IMR-90 (cell line): Measurements from ENCODE around the gene AP3S1. TPM values are rescaled to one million over a fixed set of nuclear protein-coding genes. Genes with fewer than 3 reads are reported as not detected.

Experiments used
- ATAC-seq: fragments of 200-7000 bp; cut with Tn5 transposase; 2 replicates; pipeline ENCODE4 v1.9.1; 2020; ENCODE audit warnings: low read depth, mild to moderate bottlenecking, moderate library complexity
- BruUV-seq: library from RNA; stranded (reverse); fragments of 400-500 nt; replicated peaks from 2 replicates; lab custom pipeline; 2021; lab: Mats Ljungman, UMichigan
- CTCF ChIA-PET: fragments of 300-600 bp; formaldehyde crosslinking; extraction: SDS; loops from one replicate; lab custom pipeline; 2021; ENCODE audit warnings: antibody characterized with exemption; lab: Yijun Ruan, JAX
- POLR2A ChIA-PET: fragments of 300-600 bp; sonication (Branson Sonifier 250); formaldehyde crosslinking; loops from one replicate; lab custom pipeline; 2022; ENCODE audit warnings: antibody characterized with exemption; ENCODE audit not compliant: unreplicated experiment; lab: Charles Lee
- DNase-seq: peaks from one replicate; pipeline ENCODE4 v3.0.0; 2013
- H2AFZ ChIP-seq: replicated peaks from 2 replicates; pipeline ENCODE3; 2013; ENCODE audit warnings: low read length, mild to moderate bottlenecking; ENCODE audit not compliant: poor library complexity
- H2AK5ac ChIP-seq: 2 replicates; pipeline ENCODE4 v1.6.1; 2013; ENCODE audit warnings: low read depth, low read length, inconsistent platforms
- H2AK9ac ChIP-seq: replicated peaks from 2 replicates; pipeline ENCODE3; 2013; ENCODE audit warnings: mild to moderate bottlenecking, low read depth, low read length, moderate library complexity; ENCODE audit not compliant: poor library complexity
- H2BK120ac ChIP-seq: 2 replicates; pipeline ENCODE4 v1.6.1; 2013; ENCODE audit warnings: low read depth, low read length, inconsistent platforms
- H2BK15ac ChIP-seq: 3 replicates; pipeline ENCODE4 v1.6.1; 2013; ENCODE audit warnings: low read depth, low read length, inconsistent platforms
- H2BK20ac ChIP-seq: 2 replicates; pipeline ENCODE4 v1.6.1; 2013; ENCODE audit warnings: low read depth, mild to moderate bottlenecking, inconsistent platforms, low read length, moderate library complexity
- H2BK5ac ChIP-seq: 2 replicates; pipeline ENCODE4 v1.6.1; 2013; ENCODE audit warnings: mild to moderate bottlenecking, low read depth, low read length, inconsistent platforms; ENCODE audit not compliant: poor library complexity, severe bottlenecking
- H3K14ac ChIP-seq: replicated peaks from 2 replicates; pipeline ENCODE4 v1.6.1; 2013; ENCODE audit warnings: low read depth, low read length, inconsistent platforms
- H3K18ac ChIP-seq: 2 replicates; pipeline ENCODE4 v1.6.1; 2013; ENCODE audit warnings: low read depth, low read length, control low read depth
- H3K23ac ChIP-seq: 2 replicates; pipeline ENCODE4 v1.6.1; 2013; ENCODE audit warnings: low read depth, low read length, inconsistent platforms
- H3K27ac ChIP-seq: 2 replicates; pipeline ENCODE4 v1.5.1; 2013; ENCODE audit warnings: mild to moderate bottlenecking, control low read depth, low read length; ENCODE audit not compliant: insufficient read depth
- H3K27me3 ChIP-seq: 2 replicates; pipeline ENCODE4 v1.6.1; 2013; ENCODE audit warnings: low read length; ENCODE audit not compliant: control insufficient read depth, insufficient read depth
- H3K36me3 ChIP-seq: 2 replicates; pipeline ENCODE4 v1.6.1; 2013; ENCODE audit warnings: low read length, mixed read lengths; ENCODE audit not compliant: control insufficient read depth, insufficient read depth
- H3K4ac ChIP-seq: 2 replicates; pipeline ENCODE4 v1.6.1; 2013; ENCODE audit warnings: low read depth, low read length, inconsistent platforms
- H3K4me1 ChIP-seq: 2 replicates; pipeline ENCODE4 v1.6.1; 2013; ENCODE audit warnings: low read length, mixed read lengths; ENCODE audit not compliant: control insufficient read depth, insufficient read depth
- H3K4me2 ChIP-seq: 2 replicates; pipeline ENCODE4 v1.6.1; 2013; ENCODE audit warnings: low read depth, mild to moderate bottlenecking, control low read depth, low read length, moderate library complexity
- H3K4me3 ChIP-seq: 2 replicates; pipeline ENCODE4 v1.5.1; 2013; ENCODE audit warnings: low read depth, mild to moderate bottlenecking, control low read depth, low read length, moderate library complexity; ENCODE audit not compliant: insufficient read depth
- H3K56ac ChIP-seq: 2 replicates; pipeline ENCODE4 v1.6.1; 2013; ENCODE audit warnings: low read length, inconsistent platforms; ENCODE audit not compliant: insufficient read depth; ENCODE audit errors: extremely low read depth
- H3K79me1 ChIP-seq, 2 experiments: 2 replicates each; pipeline ENCODE4 v1.6.1; 2013; ENCODE audit warnings: low read length in 2 of 2, inconsistent platforms in 1 of 2, low read depth in 1 of 2
- H3K9ac ChIP-seq: 2 replicates; pipeline ENCODE4 v1.6.1; 2013; ENCODE audit warnings: low read depth, low read length, control low read depth
- H3K9me1 ChIP-seq: 2 replicates; pipeline ENCODE4 v1.6.1; 2013; ENCODE audit warnings: low read length, inconsistent platforms; ENCODE audit not compliant: insufficient read depth
- H3K9me3 ChIP-seq: 2 replicates; pipeline ENCODE4 v1.6.1; 2013; ENCODE audit warnings: low read length; ENCODE audit not compliant: control insufficient read depth, insufficient read depth
- H4K20me1 ChIP-seq: 2 replicates; pipeline ENCODE4 v1.6.1; 2013; ENCODE audit warnings: low read length, inconsistent platforms; ENCODE audit not compliant: insufficient read depth
- H4K5ac ChIP-seq: 2 replicates; pipeline ENCODE4 v1.6.1; 2013; ENCODE audit warnings: mild to moderate bottlenecking, low read depth, low read length, control low read depth
- H4K8ac ChIP-seq, 2 experiments: 2 replicates each; pipeline ENCODE4 v1.6.1; 2013; ENCODE audit warnings: low read depth in 2 of 2, low read length in 2 of 2, control low read depth in 1 of 2, inconsistent platforms in 1 of 2
- H4K91ac ChIP-seq: 2 replicates; pipeline ENCODE4 v1.6.1; 2013; ENCODE audit warnings: low read depth, low read length, inconsistent platforms; ENCODE audit not compliant: insufficient read depth
- MAFK ChIP-seq: IDR thresholded peaks from 2 replicates; pipeline ENCODE4 v1.6.1; 2012; ENCODE audit warnings: low read depth, low read length, improper control_type of control experiment
- MXI1 ChIP-seq: IDR thresholded peaks from 2 replicates; pipeline ENCODE4 v1.6.1; 2012; ENCODE audit warnings: low read depth, mild to moderate bottlenecking, low read length, moderate library complexity, borderline replicate concordance
- WGBS, 2 experiments: methylation state at CpG; one replicate each; pipeline versions ENCODE4 v1.1.5 to v1.1.7; 2013; ENCODE audit warnings: missing lambda C conversion rate in 2 of 2; ENCODE audit not compliant: insufficient read length in 1 of 2; ENCODE audit errors: extremely low coverage in 2 of 2; 5-methylcytosine and 5-hydroxymethylcytosine counted together
- dilution Hi-C: fragments of 300-500 bp; cut with HindIII; formaldehyde crosslinking; loops from one replicate; pipeline ENCODE4 v1.14.3; 2018; ENCODE audit warnings: low sequenced_read_pairs; ENCODE audit not compliant: unreplicated experiment
- in situ Hi-C: fragments of 300-500 bp; cut with MboI; formaldehyde crosslinking; loops from 3 replicates; pipeline ENCODE4 v1.14.3; 2019; ENCODE audit warnings: low sequenced_read_pairs, inconsistent platforms, mixed read lengths
- intact Hi-C: fragments of 100-400 bp; cut with micrococcal nuclease; formaldehyde crosslinking; loops from 2 replicates; pipeline ENCODE4 v1.10.0; 2022
- polyA plus RNA-seq, 3 experiments: library from polyadenylated mRNA; depleted of rRNA; stranded (reverse); fragments of >200 nt; gene quantifications; 2 replicates each; pipeline ENCODE4 v1.2.3, GENCODE V29; 2012; ENCODE audit warnings: low replicate concordance in 1 of 3
- total RNA-seq: library from RNA; depleted of rRNA; stranded (reverse); fragments of >200 nt; gene quantifications from 2 replicates; pipeline ENCODE4 v1.2.3, GENCODE V29; 2012

Gene AP3S1
- total and polyA plus RNA-seq, 2 of the 4 experiments (the other 2 are of a cell fraction), result 21.9 to 73.1 TPM

DNA sequence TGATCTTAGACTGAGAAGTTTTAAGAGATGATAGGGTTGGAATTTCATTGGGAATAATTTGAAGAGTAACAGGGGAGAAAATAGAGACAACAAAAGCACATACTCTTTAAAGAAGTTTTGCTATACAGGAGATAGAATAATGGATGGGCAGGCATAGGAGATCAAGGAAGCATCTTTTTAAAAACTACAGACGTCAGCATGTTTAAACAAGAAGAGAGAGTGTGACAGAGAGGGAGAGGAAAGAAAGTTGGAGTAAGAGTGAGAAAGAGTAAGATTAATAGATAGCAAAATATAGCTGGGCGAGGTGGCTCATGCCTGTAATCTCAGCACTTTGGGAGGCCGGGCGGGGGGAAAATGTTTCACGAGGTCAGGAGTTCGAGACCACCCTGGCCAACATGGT is 115.2 kb downstream of the AP3S1 start:
- POLR2A ChIA-PET, result no interaction called here
- no peak overlapping the region for H4K91ac ChIP-seq
- in situ Hi-C loops, result no loop called here

More for the DNA sequence above, 115.2 kb downstream of the AP3S1 start:
- Histone ChIP-seq H3K9ac (no peak overlapping the region), H3K23ac (no peak overlapping the region), H2AK5ac (no peak overlapping the region), H2AK9ac (no peak overlapping the region), H3K4ac (no peak overlapping the region), H3K27ac (no peak overlapping the region), H3K4me1 (no peaks in the 10 kb centered on the region), H2BK120ac (no peak overlapping the region), H3K36me3 (no peaks in the 10 kb centered on the region), H3K4me3 (no peak overlapping the region), H2BK20ac (no peak overlapping the region), H2AFZ (no peak overlapping the region), H3K27me3 (peaks cover 10% of the 10 kb centered on the region), H3K14ac (no peak overlapping the region), H4K5ac (no peak overlapping the region), H2BK15ac (no peak overlapping the region), H3K9me1 (0 out of 2 replicates have a peak, but pooled peaks cover 1% of the 10 kb centered on the region), H3K79me1 (no peaks in the 10 kb centered on the region), H4K8ac (no peak overlapping the region), H3K56ac (no peak overlapping the region), H3K4me2 (no peak overlapping the region), H3K18ac (no peak overlapping the region), H2BK5ac (no peak overlapping the region), H4K20me1 (no peaks in the 10 kb centered on the region), H3K9me3 (peaks cover 3% of the 10 kb centered on the region; the same call in 1 of the 2 replicates)
- CTCF ChIA-PET, result no interaction called here
- 59% methylated on average over 3 of the region's 6 CpGs; no CpG with 5 or more reads in 1 of the 2 experiments for WGBS, 2 experiments
- dilution Hi-C loops (no loop called here), intact Hi-C loops (no loop called here)
- no peak for DNase-seq
- BruUV-seq, result no TSS peak
- no peak for ATAC-seq
- TF ChIP-seq MAFK (peak; percentile 45), MXI1 (no peak)
